Adrenal gland (tissue), 5 donors: ENCODE data around the gene DCTN1.

Source experiments
- CTCF ChIP-seq, 6 experiments: fragments of 450-650 bp in 4 of 6; fragments of 200-600 bp in 2 of 6; sonication (generic) in 1 of 6; IDR thresholded peaks; 1 replicate in 5 of 6; 2 replicates in 1 of 6; pipeline versions ENCODE4 v1.5.1 to v1.8.0; 2016 to 2021; ENCODE audit warnings: antibody characterized with exemption in 6 of 6, mild to moderate bottlenecking in 2 of 6, moderate library complexity in 1 of 6
- POLR2A ChIP-seq, 2 donors: fragments of 450-650 bp; IDR thresholded peaks; one replicate each; pipeline ENCODE4 v1.6.1; 2017; ENCODE audit warnings: antibody characterized with exemption in 2 of 2, mild to moderate bottlenecking in 2 of 2, moderate library complexity in 1 of 2
- donor health status: DM: no; HTN: no; CAD: no.

GRCh38 chr2:74427551-74427950 is 47.4 kb upstream of the DCTN1 start:
- TF ChIP-seq CTCF (IDR thresholded peaks at IDR 0.05) (no peak), POLR2A (IDR thresholded peaks at IDR 0.05) (no peak)
